NB4 (cell line): ENCODE measurements around the gene DAB1.

Experiments used
- CTCF ChIP-seq: IDR thresholded peaks from one replicate; pipeline ENCODE4 v1.5.1; 2012; ENCODE audit warnings: low read depth, low read length
- POLR2A ChIP-seq: IDR thresholded peaks from 2 replicates; pipeline ENCODE4 v1.6.1; 2011; ENCODE audit warnings: mild to moderate bottlenecking; ENCODE audit not compliant: insufficient read length; ENCODE audit errors: extremely low read depth

- TF ChIP-seq POLR2A, result no peak
- TF ChIP-seq CTCF, result no peak
These were observed 167.9 kb downstream of the DAB1 start for GRCh38 chr1:57255945-57256344.
